ENCODE results near the gene TTC22. TPM values are rescaled to one million over a fixed set of nuclear protein-coding genes. Genes with fewer than 3 reads are reported as not detected.

The TTC22 gene
- polyA plus RNA-seq, 3 donors: 0.04 TPM; not detected in 2

GRCh38 chr1:54758678-54759348 is 42.3 kb downstream of the TTC22 start:
- 99% methylated on average over 16 of the region's 20 CpGs for WGBS (ENCODE audit: insufficient coverage)
- intact Hi-C loops (cut with micrococcal nuclease): no loop called here
- no peak for TF ChIP-seq CTCF (IDR thresholded peaks at IDR 0.05)
- Histone ChIP-seq H3K4me3 (replicated peaks in 1 of 3; ENCODE audit: low read depth in 2 of 3, low read length in 3 of 3) (no peak overlapping the region), H3K27me3 (ENCODE audit: control insufficient read depth in 2 of 2, insufficient read depth in 2 of 2, low read length in 2 of 2) (no peaks in the 10 kb centered on the region), H2AFZ (ENCODE audit: insufficient read depth, low read depth, low read length, poor library complexity, severe bottlenecking) (no peak overlapping the region), H3K27ac (ENCODE audit: low read depth in 1 of 2, low read length in 2 of 2) (no peak overlapping the region), H3K9me3 (replicated peaks in 1 of 2; ENCODE audit: control insufficient read depth in 1 of 2, insufficient read depth in 1 of 2, low read length in 2 of 2) (no peaks in the 10 kb centered on the region), H3K9ac (ENCODE audit: insufficient read depth, low read length, poor library complexity, severe bottlenecking) (no peak overlapping the region), H3K4me1 (ENCODE audit: control insufficient read depth in 1 of 2, insufficient read depth in 2 of 2, low read length in 2 of 2) (peaks cover 4 to 5% of the 10 kb centered on the region in 2 donors), H3K36me3 (replicated peaks in 1 of 2; ENCODE audit: control insufficient read depth in 1 of 2, insufficient read depth in 2 of 2, low read length in 2 of 2) (peaks cover 14 to 33% of the 10 kb centered on the region in 2 donors), H3K4me2 (replicated peaks; ENCODE audit: extremely low read depth, low read length, poor library complexity, severe bottlenecking) (no peak overlapping the region), H3K79me2 (ENCODE audit: insufficient read depth, low read length) (peaks cover 14% of the 10 kb centered on the region), H4K20me1 (ENCODE audit: insufficient read depth, low read length) (no peaks in the 10 kb centered on the region)
- Mint-ChIP-seq H3K9me3 (no peaks in the 10 kb centered on the region), H3K4me1 (peaks cover 11% of the 10 kb centered on the region), H3K27me3 (ENCODE audit: low read depth in 3 of 3) (peaks cover 0 to 1% (median 0%) of the 10 kb centered on the region in 3 donors), H3K36me3 (peaks cover 23 to 27% of the 10 kb centered on the region in 2 donors), H3K4me3 (no peak overlapping the region), H3K27ac (no peak overlapping the region)
- no peak for DNase-seq

- H3K4me1 ChIP-seq (ENCODE audit: control insufficient read depth in 1 of 2, insufficient read depth in 2 of 2, low read length in 2 of 2): no peaks in the 10 kb centered on the region
- 99% methylated on average over 7 of the region's 9 CpGs for WGBS (ENCODE audit: insufficient coverage)
- H3K9me3 Mint-ChIP-seq: no peaks in the 10 kb centered on the region
- peaks cover 8% of the 10 kb centered on the region for H3K79me2 ChIP-seq (ENCODE audit: insufficient read depth, low read length)
- TF ChIP-seq CTCF (IDR thresholded peaks at IDR 0.05): no peak
- peaks cover 2% of the 10 kb centered on the region for H3K4me1 Mint-ChIP-seq
- no peak overlapping the region for H3K9ac ChIP-seq (ENCODE audit: insufficient read depth, low read length, poor library complexity, severe bottlenecking)
- no peak overlapping the region for H3K4me3 ChIP-seq (replicated peaks in 1 of 3; ENCODE audit: low read depth in 2 of 3, low read length in 3 of 3)
- no peak overlapping the region for H2AFZ ChIP-seq (ENCODE audit: insufficient read depth, low read depth, low read length, poor library complexity, severe bottlenecking)
- DNase-seq: no peak
- H3K27ac ChIP-seq (ENCODE audit: low read depth in 1 of 2, low read length in 2 of 2): no peak overlapping the region
- H3K9me3 ChIP-seq (replicated peaks in 1 of 2; ENCODE audit: control insufficient read depth in 1 of 2, insufficient read depth in 1 of 2, low read length in 2 of 2): no peaks in the 10 kb centered on the region
- no peak overlapping the region for H3K4me3 Mint-ChIP-seq
- H3K27ac Mint-ChIP-seq: no peak overlapping the region
- H3K36me3 ChIP-seq (replicated peaks in 1 of 2; ENCODE audit: control insufficient read depth in 1 of 2, insufficient read depth in 2 of 2, low read length in 2 of 2): peaks cover 14 to 33% of the 10 kb centered on the region in 2 donors
- H3K27me3 Mint-ChIP-seq (ENCODE audit: low read depth in 3 of 3): peaks cover 0 to 1% (median 0%) of the 10 kb centered on the region in 3 donors
- H3K4me2 ChIP-seq (replicated peaks; ENCODE audit: extremely low read depth, low read length, poor library complexity, severe bottlenecking): no peak overlapping the region
- H4K20me1 ChIP-seq (ENCODE audit: insufficient read depth, low read length): no peaks in the 10 kb centered on the region
- no peaks in the 10 kb centered on the region for H3K27me3 ChIP-seq (ENCODE audit: control insufficient read depth in 2 of 2, insufficient read depth in 2 of 2, low read length in 2 of 2)
- intact Hi-C loops (cut with micrococcal nuclease): no loop called here
- H3K36me3 Mint-ChIP-seq: peaks cover 23 to 27% of the 10 kb centered on the region in 2 donors
Measured at GRCh38 chr1:54757833-54758232, 43.3 kb downstream of the TTC22 start.
